Measurements from ENCODE around the gene AQP11.

AQP11 gene

GRCh38 chr11:77602381-77603088, 12.8 kb downstream of the AQP11 start:
- no peak overlapping the region for H3K23ac ChIP-seq (ENCODE audit: low read depth, low read length, poor library complexity)
- H3K4ac ChIP-seq (ENCODE audit: low read length): no peak overlapping the region
- no peak overlapping the region for H3K9ac ChIP-seq (ENCODE audit: low read depth, low read length, poor library complexity)
- no peak overlapping the region for H3K4me2 ChIP-seq (ENCODE audit: insufficient read depth, low read length, poor library complexity, severe bottlenecking)
- no peak overlapping the region for H4K8ac ChIP-seq (ENCODE audit: low read depth, low read length)
- no peak overlapping the region for H4K91ac ChIP-seq (ENCODE audit: low read depth, low read length, poor library complexity)
- no peaks in the 10 kb centered on the region for H3K27me3 ChIP-seq (ENCODE audit: control insufficient read depth in 3 of 3, insufficient read depth in 3 of 3, low read depth in 1 of 3, low read length in 3 of 3)
- no peak overlapping the region for H3K18ac ChIP-seq (ENCODE audit: low read length)
- H3K36me3 ChIP-seq (replicated peaks in 1 of 2; ENCODE audit: control insufficient read depth in 2 of 2, insufficient read depth in 2 of 2, low read length in 2 of 2): peaks cover 4 to 29% of the 10 kb centered on the region in 2 donors
- H3K4me1 ChIP-seq (ENCODE audit: control insufficient read depth in 2 of 2, insufficient read depth in 1 of 2, low read depth in 1 of 2, low read length in 2 of 2): peaks cover 0 to 11% of the 10 kb centered on the region in 2 donors
- no peak overlapping the region for H2BK12ac ChIP-seq (ENCODE audit: low read length)
- no peak for DNase-seq (ENCODE audit: low spot score)
- H2BK5ac ChIP-seq (ENCODE audit: low read length): no peak overlapping the region
- no peak overlapping the region for H3K27ac ChIP-seq (replicated peaks; ENCODE audit: low read length)
- H2AFZ ChIP-seq (ENCODE audit: low read length): no peak overlapping the region
- H2BK120ac ChIP-seq (ENCODE audit: low read depth, low read length): no peak overlapping the region
- H3K14ac ChIP-seq (ENCODE audit: low read length): no peak overlapping the region
- H3K9me3 ChIP-seq (replicated peaks in 1 of 2; ENCODE audit: control insufficient read depth in 2 of 2, insufficient read depth in 1 of 2, low read depth in 1 of 2, low read length in 2 of 2): no peaks in the 10 kb centered on the region
- no peaks in the 10 kb centered on the region for H3K79me1 ChIP-seq (ENCODE audit: low read depth, low read length)
- no CpG with 5 or more reads among the region's 3 CpGs for WGBS, 2 donors (ENCODE audit: extremely low coverage in 2 of 2, insufficient read length in 2 of 2, insufficient replicate concordance in 1 of 2)
- no peak overlapping the region for H3K4me3 ChIP-seq (ENCODE audit: low read length in 2 of 2)
- no peak overlapping the region for H2BK15ac ChIP-seq (ENCODE audit: low read length)
- H2AK5ac ChIP-seq (ENCODE audit: low read depth, low read length): no peak overlapping the region

GRCh38 chr11:77604281-77604680, 14.5 kb downstream of the AQP11 start:
- no CpG with 5 or more reads among the region's 2 CpGs for WGBS, 2 donors (ENCODE audit: extremely low coverage in 2 of 2, insufficient read length in 2 of 2, insufficient replicate concordance in 1 of 2)

GRCh38 chr11:77609234-77609633, 19.5 kb downstream of the AQP11 start:
- H3K36me3 ChIP-seq (replicated peaks in 1 of 2; ENCODE audit: control insufficient read depth in 2 of 2, insufficient read depth in 2 of 2, low read length in 2 of 2): peaks cover 8 to 87% of the 10 kb centered on the region in 2 donors
- no CpG with 5 or more reads among the region's 1 CpG for WGBS, 2 donors (ENCODE audit: extremely low coverage in 2 of 2, insufficient read length in 2 of 2, insufficient replicate concordance in 1 of 2)

More at GRCh38 chr11:77604281-77604680, 14.5 kb downstream of the AQP11 start:
- no peak overlapping the region for H2AK5ac ChIP-seq (ENCODE audit: low read depth, low read length)
- H2AFZ ChIP-seq (ENCODE audit: low read length): no peak overlapping the region
- no peak overlapping the region for H3K4me2 ChIP-seq (ENCODE audit: insufficient read depth, low read length, poor library complexity, severe bottlenecking)
- H3K36me3 ChIP-seq (replicated peaks in 1 of 2; ENCODE audit: control insufficient read depth in 2 of 2, insufficient read depth in 2 of 2, low read length in 2 of 2): peaks cover 4 to 46% of the 10 kb centered on the region in 2 donors
- H3K4me3 ChIP-seq (ENCODE audit: low read length in 2 of 2): no peak overlapping the region
- H2BK15ac ChIP-seq (ENCODE audit: low read length): no peak overlapping the region
- no peaks in the 10 kb centered on the region for H3K79me1 ChIP-seq (ENCODE audit: low read depth, low read length)
- no peak overlapping the region for H3K23ac ChIP-seq (ENCODE audit: low read depth, low read length, poor library complexity)
- no peak overlapping the region for H3K4ac ChIP-seq (ENCODE audit: low read length)
- peaks cover 0 to 11% of the 10 kb centered on the region in 2 donors for H3K4me1 ChIP-seq (ENCODE audit: control insufficient read depth in 2 of 2, insufficient read depth in 1 of 2, low read depth in 1 of 2, low read length in 2 of 2)
- H2BK5ac ChIP-seq (ENCODE audit: low read length): no peak overlapping the region
- no peak overlapping the region for H3K9ac ChIP-seq (ENCODE audit: low read depth, low read length, poor library complexity)
- H4K8ac ChIP-seq (ENCODE audit: low read depth, low read length): no peak overlapping the region
- no peak overlapping the region for H3K27ac ChIP-seq (replicated peaks; ENCODE audit: low read length)
- no peak for DNase-seq (ENCODE audit: low spot score)
- H3K18ac ChIP-seq (ENCODE audit: low read length): no peak overlapping the region
- no peak overlapping the region for H2BK120ac ChIP-seq (ENCODE audit: low read depth, low read length)
- H3K27me3 ChIP-seq (ENCODE audit: control insufficient read depth in 3 of 3, insufficient read depth in 3 of 3, low read depth in 1 of 3, low read length in 3 of 3): no peaks in the 10 kb centered on the region
- H3K9me3 ChIP-seq (replicated peaks in 1 of 2; ENCODE audit: control insufficient read depth in 2 of 2, insufficient read depth in 1 of 2, low read depth in 1 of 2, low read length in 2 of 2): no peaks in the 10 kb centered on the region
- H2BK12ac ChIP-seq (ENCODE audit: low read length): no peak overlapping the region
- H3K14ac ChIP-seq (ENCODE audit: low read length): no peak overlapping the region
- no peak overlapping the region for H4K91ac ChIP-seq (ENCODE audit: low read depth, low read length, poor library complexity)

GRCh38 chr11:77611921-77612320, 22.2 kb downstream of the AQP11 start:
- no peak overlapping the region for H3K23ac ChIP-seq (ENCODE audit: low read depth, low read length, poor library complexity)
- H2AFZ ChIP-seq (ENCODE audit: low read length): no peak overlapping the region
- DNase-seq (ENCODE audit: low spot score): no peak
- no peak overlapping the region for H3K4me3 ChIP-seq (ENCODE audit: low read length in 2 of 2)
- no peak overlapping the region for H3K9ac ChIP-seq (ENCODE audit: low read depth, low read length, poor library complexity)
- H2BK12ac ChIP-seq (ENCODE audit: low read length): no peak overlapping the region
- H3K79me1 ChIP-seq (ENCODE audit: low read depth, low read length): no peaks in the 10 kb centered on the region
- no peak overlapping the region for H2BK120ac ChIP-seq (ENCODE audit: low read depth, low read length)
- no peaks in the 10 kb centered on the region for H3K4me1 ChIP-seq (ENCODE audit: control insufficient read depth in 2 of 2, insufficient read depth in 1 of 2, low read depth in 1 of 2, low read length in 2 of 2)
- no peak overlapping the region for H3K14ac ChIP-seq (ENCODE audit: low read length)
- no peak overlapping the region for H2BK5ac ChIP-seq (ENCODE audit: low read length)
- peaks cover 7 to 93% of the 10 kb centered on the region in 2 donors for H3K36me3 ChIP-seq (replicated peaks in 1 of 2; ENCODE audit: control insufficient read depth in 2 of 2, insufficient read depth in 2 of 2, low read length in 2 of 2)
- H3K4me2 ChIP-seq (ENCODE audit: insufficient read depth, low read length, poor library complexity, severe bottlenecking): no peak overlapping the region
- no peaks in the 10 kb centered on the region for H3K9me3 ChIP-seq (replicated peaks in 1 of 2; ENCODE audit: control insufficient read depth in 2 of 2, insufficient read depth in 1 of 2, low read depth in 1 of 2, low read length in 2 of 2)
- no peaks in the 10 kb centered on the region for H3K27me3 ChIP-seq (ENCODE audit: control insufficient read depth in 3 of 3, insufficient read depth in 3 of 3, low read depth in 1 of 3, low read length in 3 of 3)
- no peak overlapping the region for H3K4ac ChIP-seq (ENCODE audit: low read length)
- H2BK15ac ChIP-seq (ENCODE audit: low read length): no peak overlapping the region
- H4K91ac ChIP-seq (ENCODE audit: low read depth, low read length, poor library complexity): no peak overlapping the region
- H3K27ac ChIP-seq (replicated peaks; ENCODE audit: low read length): no peak overlapping the region
- no peak overlapping the region for H4K8ac ChIP-seq (ENCODE audit: low read depth, low read length)
- H2AK5ac ChIP-seq (ENCODE audit: low read depth, low read length): no peak overlapping the region
- no peak overlapping the region for H3K18ac ChIP-seq (ENCODE audit: low read length)

More at GRCh38 chr11:77609234-77609633, 19.5 kb downstream of the AQP11 start:
- H2BK120ac ChIP-seq (ENCODE audit: low read depth, low read length): no peak overlapping the region
- no peak overlapping the region for H3K23ac ChIP-seq (ENCODE audit: low read depth, low read length, poor library complexity)
- H3K79me1 ChIP-seq (ENCODE audit: low read depth, low read length): no peaks in the 10 kb centered on the region
- no peak overlapping the region for H2AK5ac ChIP-seq (ENCODE audit: low read depth, low read length)
- H3K9ac ChIP-seq (ENCODE audit: low read depth, low read length, poor library complexity): no peak overlapping the region
- no peak overlapping the region for H3K4me2 ChIP-seq (ENCODE audit: insufficient read depth, low read length, poor library complexity, severe bottlenecking)
- no peak overlapping the region for H2BK12ac ChIP-seq (ENCODE audit: low read length)
- no peak overlapping the region for H3K18ac ChIP-seq (ENCODE audit: low read length)
- no peak overlapping the region for H3K4me3 ChIP-seq (ENCODE audit: low read length in 2 of 2)
- no peak overlapping the region for H4K91ac ChIP-seq (ENCODE audit: low read depth, low read length, poor library complexity)
- H4K8ac ChIP-seq (ENCODE audit: low read depth, low read length): no peak overlapping the region
- DNase-seq (ENCODE audit: low spot score): no peak
- H3K4ac ChIP-seq (ENCODE audit: low read length): no peak overlapping the region
- no peak overlapping the region for H3K27ac ChIP-seq (replicated peaks; ENCODE audit: low read length)
- no peaks in the 10 kb centered on the region for H3K27me3 ChIP-seq (ENCODE audit: control insufficient read depth in 3 of 3, insufficient read depth in 3 of 3, low read depth in 1 of 3, low read length in 3 of 3)
- H3K4me1 ChIP-seq (ENCODE audit: control insufficient read depth in 2 of 2, insufficient read depth in 1 of 2, low read depth in 1 of 2, low read length in 2 of 2): no peaks in the 10 kb centered on the region
- H3K14ac ChIP-seq (ENCODE audit: low read length): no peak overlapping the region
- no peak overlapping the region for H2AFZ ChIP-seq (ENCODE audit: low read length)
- no peak overlapping the region for H2BK5ac ChIP-seq (ENCODE audit: low read length)
- no peaks in the 10 kb centered on the region for H3K9me3 ChIP-seq (replicated peaks in 1 of 2; ENCODE audit: control insufficient read depth in 2 of 2, insufficient read depth in 1 of 2, low read depth in 1 of 2, low read length in 2 of 2)
- no peak overlapping the region for H2BK15ac ChIP-seq (ENCODE audit: low read length)
